Lower lobe of right lung (tissue), 2 donors: ENCODE results near the gene ACYP1. TPM values are rescaled to one million over a fixed set of nuclear protein-coding genes. Genes with fewer than 3 reads are reported as not detected.

Source experiments
- ATAC-seq, 2 donors: fragments of 200-7000 bp; cut with Tn5 transposase; one replicate each; pipeline ENCODE4 v1.9.1; 2020 to 2022; ENCODE audit warnings: mild to moderate bottlenecking in 2 of 2, moderate library complexity in 2 of 2
- DNase-seq: peaks from one replicate; pipeline ENCODE4 v3.0.0-alpha.2; 2020
- H3K27ac ChIP-seq: fragments of 200-600 bp; one replicate; pipeline ENCODE4 v1.8.0; 2022
- H3K27me3 ChIP-seq: fragments of 200-600 bp; one replicate; pipeline ENCODE4 v1.8.0; 2022; ENCODE audit warnings: low read depth
- H3K36me3 ChIP-seq: fragments of 200-600 bp; one replicate; pipeline ENCODE4 v1.8.0; 2022; ENCODE audit warnings: mild to moderate bottlenecking
- H3K4me1 ChIP-seq: fragments of 200-600 bp; one replicate; pipeline ENCODE4 v1.8.0; 2022
- H3K4me3 ChIP-seq: fragments of 200-600 bp; one replicate; pipeline ENCODE4 v1.8.0; 2022; ENCODE audit warnings: mild to moderate bottlenecking
- H3K9me3 ChIP-seq: fragments of 200-600 bp; one replicate; pipeline ENCODE4 v1.8.0; 2022
- intact Hi-C: fragments of 100-400 bp; cut with DNase I; formaldehyde crosslinking; loops from one replicate; pipeline ENCODE4 v1.11.0; 2022
- total RNA-seq: library from RNA; stranded (reverse); fragmentation: NEBNext Ultra II Directional; extraction: Animal tissue kit (Norgen Biotek cat#: 25700); gene quantifications from one replicate; pipeline ENCODE4 v1.2.1, GENCODE V29; 2021
- TF ChIP-seq, protein P1 (sequence below): fragments of 200-600 bp; IDR thresholded peaks from one replicate; pipeline ENCODE4 v1.8.0; 2022; ENCODE audit warnings: antibody characterized with exemption, mild to moderate bottlenecking
- donor health status: DM: no; HTN: yes; CAD: no; lungs with severe emphysema.

Gene ACYP1
- total RNA-seq, 1 donor from 2014 or later, result 19.7 TPM

DNA sequence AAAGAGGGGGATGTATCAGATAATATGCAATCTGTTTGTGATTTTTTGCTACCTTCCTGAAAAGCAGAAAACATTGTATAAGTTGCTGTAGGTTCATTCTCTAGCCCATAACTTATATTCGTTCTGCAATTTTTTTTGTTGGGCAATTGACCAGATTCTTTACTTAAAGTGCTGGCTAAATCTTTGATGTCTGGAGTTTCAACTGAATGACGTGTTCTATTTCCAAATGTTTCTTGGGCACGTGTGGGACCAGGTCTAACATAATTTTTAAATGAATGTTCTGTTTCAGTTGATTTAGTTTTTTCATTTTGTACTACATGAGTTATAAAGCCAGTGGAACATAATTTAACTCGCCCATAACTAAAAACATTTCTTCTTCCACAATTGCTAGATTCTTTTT is 16.3 kb downstream of the ACYP1 start:
- no peaks in the 10 kb centered on the region for H3K27me3 ChIP-seq
- no peak overlapping the region for H3K27ac ChIP-seq
- H3K4me3 ChIP-seq, result no peak overlapping the region
- TF ChIP-seq, protein P1, sequence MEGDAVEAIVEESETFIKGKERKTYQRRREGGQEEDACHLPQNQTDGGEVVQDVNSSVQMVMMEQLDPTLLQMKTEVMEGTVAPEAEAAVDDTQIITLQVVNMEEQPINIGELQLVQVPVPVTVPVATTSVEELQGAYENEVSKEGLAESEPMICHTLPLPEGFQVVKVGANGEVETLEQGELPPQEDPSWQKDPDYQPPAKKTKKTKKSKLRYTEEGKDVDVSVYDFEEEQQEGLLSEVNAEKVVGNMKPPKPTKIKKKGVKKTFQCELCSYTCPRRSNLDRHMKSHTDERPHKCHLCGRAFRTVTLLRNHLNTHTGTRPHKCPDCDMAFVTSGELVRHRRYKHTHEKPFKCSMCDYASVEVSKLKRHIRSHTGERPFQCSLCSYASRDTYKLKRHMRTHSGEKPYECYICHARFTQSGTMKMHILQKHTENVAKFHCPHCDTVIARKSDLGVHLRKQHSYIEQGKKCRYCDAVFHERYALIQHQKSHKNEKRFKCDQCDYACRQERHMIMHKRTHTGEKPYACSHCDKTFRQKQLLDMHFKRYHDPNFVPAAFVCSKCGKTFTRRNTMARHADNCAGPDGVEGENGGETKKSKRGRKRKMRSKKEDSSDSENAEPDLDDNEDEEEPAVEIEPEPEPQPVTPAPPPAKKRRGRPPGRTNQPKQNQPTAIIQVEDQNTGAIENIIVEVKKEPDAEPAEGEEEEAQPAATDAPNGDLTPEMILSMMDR, result no peak
- intact Hi-C loops, result no loop called here
- H3K4me1 ChIP-seq, result peaks cover 54% of the 10 kb centered on the region
- no peak for DNase-seq
- no peaks in the 10 kb centered on the region for H3K9me3 ChIP-seq
- H3K36me3 ChIP-seq, result no peaks in the 10 kb centered on the region
- ATAC-seq, result no peak

DNA sequence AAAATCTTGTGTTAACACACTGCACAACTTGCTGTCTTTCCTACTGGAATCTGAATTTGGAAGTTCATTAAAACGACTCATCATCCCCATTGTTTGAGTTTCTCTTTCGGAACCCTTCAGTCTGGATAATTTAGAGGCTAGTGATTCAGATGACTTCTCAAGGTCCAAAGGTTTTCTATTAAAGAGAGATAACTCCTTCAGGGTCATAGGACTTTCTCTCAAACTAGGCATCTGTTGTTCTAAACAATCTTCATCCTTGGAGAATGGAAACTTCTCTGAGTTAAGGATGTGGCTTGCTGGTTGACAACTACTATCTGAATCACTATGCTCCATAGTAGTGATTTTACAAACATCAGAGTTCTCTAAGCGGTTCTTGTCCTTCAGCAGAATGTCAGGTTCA is 16.9 kb downstream of the ACYP1 start:
- Histone ChIP-seq H3K27me3 (no peaks in the 10 kb centered on the region), H3K36me3 (peaks cover 5% of the 10 kb centered on the region), H3K4me1 (peaks cover 56% of the 10 kb centered on the region), H3K9me3 (no peaks in the 10 kb centered on the region), H3K4me3 (no peak overlapping the region), H3K27ac (no peak overlapping the region)
- ATAC-seq (no peak), DNase-seq (no peak)
- intact Hi-C loops, result no loop called here
- TF ChIP-seq, protein P1, result no peak

DNA sequence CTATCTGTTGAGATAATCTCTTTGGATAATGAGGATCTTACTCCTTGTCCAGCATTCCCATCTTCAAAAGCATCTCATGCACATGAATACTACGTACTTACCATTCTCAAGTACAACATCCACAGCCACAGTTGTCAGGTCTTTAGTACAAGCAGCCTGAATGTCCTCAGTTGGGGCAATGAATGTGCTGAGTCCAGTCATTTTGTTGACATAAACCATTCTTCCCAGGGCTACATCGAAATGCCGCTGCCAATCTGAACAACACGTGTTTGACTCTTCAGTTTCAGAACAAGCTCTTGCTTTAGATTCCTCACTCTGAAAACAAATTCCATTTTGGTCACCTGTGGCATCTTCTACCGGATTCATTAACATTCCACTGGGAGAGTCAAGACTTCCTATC is 17.5 kb downstream of the ACYP1 start:
- no peaks in the 10 kb centered on the region for H3K9me3 ChIP-seq
- H3K4me3 ChIP-seq, result no peak overlapping the region
- intact Hi-C loops, result no loop called here
- DNase-seq (no peak), ATAC-seq (peak in 1 of 2 donors; percentile 6)
- TF ChIP-seq, protein P1, result no peak
- H3K27ac ChIP-seq, result no peak overlapping the region
- H3K4me1 ChIP-seq, result peaks cover 56% of the 10 kb centered on the region
- no peaks in the 10 kb centered on the region for H3K27me3 ChIP-seq
- H3K36me3 ChIP-seq, result peaks cover 11% of the 10 kb centered on the region

DNA sequence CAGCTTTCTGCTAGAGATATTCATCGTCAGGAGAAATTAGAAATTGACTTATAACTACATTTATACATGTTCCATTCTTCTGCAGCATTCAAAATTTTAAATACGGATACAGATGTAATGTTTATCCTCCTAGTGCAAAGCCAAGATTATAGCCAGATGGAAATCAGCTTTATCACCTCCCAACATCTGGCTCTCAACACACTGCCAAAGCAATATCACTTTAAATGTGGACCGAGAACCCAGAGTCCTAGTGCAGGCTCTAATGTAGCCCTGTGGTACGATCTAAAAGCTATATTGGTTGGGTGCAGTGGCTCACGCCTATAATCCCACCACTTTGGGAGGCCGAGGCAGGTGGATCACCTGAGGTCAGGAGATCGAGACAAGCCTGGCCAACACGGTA is 19.1 kb downstream of the ACYP1 start:
- peaks cover 52% of the 10 kb centered on the region for H3K4me1 ChIP-seq
- H3K36me3 ChIP-seq, result peaks cover 18% of the 10 kb centered on the region
- ATAC-seq, result peak; percentile 18 to 27

DNA sequence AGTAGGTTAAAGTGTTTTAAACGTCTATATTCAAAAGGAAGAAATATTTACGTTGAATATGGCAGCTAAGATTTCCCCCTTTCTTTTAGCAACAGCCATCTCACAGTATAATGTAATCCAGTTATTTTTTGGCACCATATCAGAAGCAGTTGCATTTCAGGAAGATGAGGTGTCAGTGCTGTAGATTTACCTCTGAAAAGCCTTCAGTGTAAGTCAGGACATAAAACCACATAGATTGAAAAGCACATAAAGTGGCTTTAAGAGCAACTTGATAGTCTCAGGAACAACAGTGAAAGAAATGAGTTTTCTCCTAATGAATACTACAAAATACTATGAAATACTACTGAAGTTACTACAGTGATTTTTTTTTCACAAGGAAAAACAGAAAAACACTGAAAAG is 19.5 kb downstream of the ACYP1 start:
- TF ChIP-seq, protein P1, result no peak
- H3K9me3 ChIP-seq, result no peaks in the 10 kb centered on the region
- H3K4me3 ChIP-seq, result no peak overlapping the region
- peaks cover 48% of the 10 kb centered on the region for H3K4me1 ChIP-seq
- no peak overlapping the region for H3K27ac ChIP-seq
- no peaks in the 10 kb centered on the region for H3K27me3 ChIP-seq
- intact Hi-C loops, result no loop called here
- DNase-seq (no peak), ATAC-seq (no peak)
- H3K36me3 ChIP-seq, result peaks cover 21% of the 10 kb centered on the region

More for the DNA sequence above, 19.1 kb downstream of the ACYP1 start:
- Histone ChIP-seq H3K9me3 (no peaks in the 10 kb centered on the region), H3K27ac (no peak overlapping the region), H3K27me3 (no peaks in the 10 kb centered on the region), H3K4me3 (no peak overlapping the region)
- TF ChIP-seq, protein P1, result no peak
- intact Hi-C loops, result no loop called here
- no peak for DNase-seq

DNA sequence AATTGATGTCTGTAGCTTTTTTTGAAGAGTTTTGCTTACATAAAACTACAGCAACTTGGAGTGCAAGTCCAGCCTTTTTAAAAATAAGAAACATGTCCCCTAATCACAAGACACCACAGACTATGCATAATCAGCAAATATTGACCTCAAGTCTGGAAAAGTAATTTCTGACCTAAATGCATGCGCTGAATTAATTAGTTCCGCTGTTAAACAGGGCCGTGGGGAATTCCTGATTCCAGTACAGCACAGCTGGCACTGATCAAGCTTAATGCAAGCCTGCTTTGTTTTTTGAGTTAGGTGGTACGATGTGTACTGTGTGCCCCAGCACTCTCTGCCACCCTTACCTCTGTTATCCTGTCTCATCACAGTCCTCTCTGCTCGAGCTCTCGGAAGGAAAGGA is 21.8 kb downstream of the ACYP1 start:
- intact Hi-C loops, result no loop called here
- ATAC-seq (no peak), DNase-seq (no peak)
- TF ChIP-seq, protein P1, result no peak
- no peak overlapping the region for H3K27ac ChIP-seq
- peaks cover 39% of the 10 kb centered on the region for H3K4me1 ChIP-seq
- no peak overlapping the region for H3K4me3 ChIP-seq
- H3K9me3 ChIP-seq, result no peaks in the 10 kb centered on the region
- H3K36me3 ChIP-seq, result peaks cover 42% of the 10 kb centered on the region
- no peaks in the 10 kb centered on the region for H3K27me3 ChIP-seq
